ENCODE data around the gene SH3RF1.

DNA sequence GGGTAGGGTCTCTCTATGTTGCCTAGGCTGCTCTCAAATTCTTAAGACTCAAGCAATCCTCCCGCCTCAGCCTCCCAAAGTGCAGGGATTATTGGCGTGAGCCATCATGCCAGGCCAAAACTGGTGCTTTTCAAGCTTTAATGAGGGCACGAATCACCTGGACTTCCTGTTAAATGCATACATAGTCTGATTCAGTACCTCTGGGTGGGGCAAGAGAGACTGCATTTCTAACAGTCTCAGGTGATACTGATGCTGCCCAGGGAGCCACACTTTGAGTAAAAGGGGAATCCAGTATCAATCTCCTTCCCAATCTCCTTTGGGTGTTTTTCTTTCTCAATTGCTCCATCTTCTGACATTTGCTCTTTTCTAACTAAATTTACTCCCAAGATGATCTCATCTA is 96.5 kb downstream of the SH3RF1 start:
- TF ChIP-seq POLR2A (IDR thresholded peaks at IDR 0.05; ENCODE audit: extremely low read depth, insufficient read length), result no peak
- TF ChIP-seq, protein P1, sequence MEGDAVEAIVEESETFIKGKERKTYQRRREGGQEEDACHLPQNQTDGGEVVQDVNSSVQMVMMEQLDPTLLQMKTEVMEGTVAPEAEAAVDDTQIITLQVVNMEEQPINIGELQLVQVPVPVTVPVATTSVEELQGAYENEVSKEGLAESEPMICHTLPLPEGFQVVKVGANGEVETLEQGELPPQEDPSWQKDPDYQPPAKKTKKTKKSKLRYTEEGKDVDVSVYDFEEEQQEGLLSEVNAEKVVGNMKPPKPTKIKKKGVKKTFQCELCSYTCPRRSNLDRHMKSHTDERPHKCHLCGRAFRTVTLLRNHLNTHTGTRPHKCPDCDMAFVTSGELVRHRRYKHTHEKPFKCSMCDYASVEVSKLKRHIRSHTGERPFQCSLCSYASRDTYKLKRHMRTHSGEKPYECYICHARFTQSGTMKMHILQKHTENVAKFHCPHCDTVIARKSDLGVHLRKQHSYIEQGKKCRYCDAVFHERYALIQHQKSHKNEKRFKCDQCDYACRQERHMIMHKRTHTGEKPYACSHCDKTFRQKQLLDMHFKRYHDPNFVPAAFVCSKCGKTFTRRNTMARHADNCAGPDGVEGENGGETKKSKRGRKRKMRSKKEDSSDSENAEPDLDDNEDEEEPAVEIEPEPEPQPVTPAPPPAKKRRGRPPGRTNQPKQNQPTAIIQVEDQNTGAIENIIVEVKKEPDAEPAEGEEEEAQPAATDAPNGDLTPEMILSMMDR (IDR thresholded peaks at IDR 0.05; ENCODE audit: low read depth, low read length), result no peak

Measured in NB4 (cell line).